Measurements from ENCODE around the gene CNTNAP5. TPM values are rescaled to one million over a fixed set of nuclear protein-coding genes. Genes with fewer than 3 reads are reported as not detected.

CNTNAP5 gene
- total RNA-seq, 1 donor from 2014 or later = not detected

DNA sequence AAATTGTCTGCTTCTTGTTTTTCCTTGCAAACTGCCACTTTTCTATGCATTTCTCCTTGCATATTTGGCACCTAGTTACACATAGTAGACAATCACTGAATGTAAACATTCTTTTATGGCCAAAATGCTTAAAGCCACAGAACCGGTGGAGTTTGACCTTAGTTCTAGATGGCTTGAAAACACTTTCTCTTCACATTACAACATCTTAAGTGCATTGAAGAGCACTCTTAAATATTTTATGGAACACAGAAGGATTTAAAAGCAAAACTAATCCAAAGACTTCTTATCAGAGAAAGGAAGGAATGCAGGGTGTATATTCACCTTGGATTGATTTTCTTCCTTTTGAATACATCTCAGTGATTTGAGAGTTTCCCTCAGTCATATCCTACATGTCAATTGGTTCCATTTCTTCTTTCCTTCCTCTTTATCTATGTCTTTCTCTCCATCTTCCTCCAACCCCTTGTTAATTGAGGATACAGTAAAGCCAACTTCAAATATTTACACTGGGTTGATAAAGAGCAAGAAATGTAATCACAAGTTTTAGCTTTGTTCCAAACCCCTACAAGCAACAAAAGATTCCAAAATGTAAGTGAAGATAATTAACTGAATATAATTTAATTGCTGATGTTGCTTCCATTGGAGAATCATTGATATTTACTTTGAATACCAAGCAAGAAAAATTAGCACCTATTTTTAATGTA lies 548.0 kb downstream of the CNTNAP5 start:
- H3K4me3 Mint-ChIP-seq (ENCODE audit: low read depth) = no peak overlapping the region

DNA sequence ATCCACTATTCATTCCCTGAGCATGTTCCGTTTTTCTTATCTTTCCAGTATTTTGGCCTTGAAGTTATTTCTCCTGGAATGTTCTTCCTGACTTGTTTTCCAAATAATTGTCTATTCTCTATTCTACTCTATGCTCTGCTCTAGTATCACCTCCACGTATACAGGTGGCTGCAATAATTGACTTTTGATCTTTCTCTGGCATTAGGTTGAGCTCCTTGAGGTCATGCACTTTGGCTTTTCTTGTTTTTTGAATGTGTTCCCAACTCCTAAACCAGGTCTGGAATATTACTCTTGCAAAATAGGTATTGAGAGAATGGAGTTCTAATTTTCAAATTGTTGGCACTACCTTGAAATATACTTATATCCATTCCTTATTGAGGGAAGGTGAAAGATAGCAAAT lies 550.4 kb downstream of the CNTNAP5 start:
- no peak for DNase-seq (ENCODE audit: low spot score)
- H3K4me3 Mint-ChIP-seq (ENCODE audit: low read depth) = no peak overlapping the region
- no peaks in the 10 kb centered on the region for H3K36me3 Mint-ChIP-seq (ENCODE audit: low read depth)
- peaks cover 16% of the 10 kb centered on the region for H3K9me3 Mint-ChIP-seq
- intact Hi-C loops (cut with micrococcal nuclease) = no loop called here
- no peaks in the 10 kb centered on the region for H3K4me1 Mint-ChIP-seq (ENCODE audit: low read depth)
- no peaks in the 10 kb centered on the region for H3K27me3 Mint-ChIP-seq (ENCODE audit: low read depth)
- H3K27ac Mint-ChIP-seq = no peak overlapping the region

More for the DNA sequence above, 548.0 kb downstream of the CNTNAP5 start:
- H3K9me3 Mint-ChIP-seq = peaks cover 9% of the 10 kb centered on the region
- no peak overlapping the region for H3K27ac Mint-ChIP-seq
- H3K4me1 Mint-ChIP-seq (ENCODE audit: low read depth) = no peaks in the 10 kb centered on the region
- no peaks in the 10 kb centered on the region for H3K36me3 Mint-ChIP-seq (ENCODE audit: low read depth)
- intact Hi-C loops (cut with micrococcal nuclease) = no loop called here
- no peak for DNase-seq (ENCODE audit: low spot score)
- H3K27me3 Mint-ChIP-seq (ENCODE audit: low read depth) = no peaks in the 10 kb centered on the region

DNA sequence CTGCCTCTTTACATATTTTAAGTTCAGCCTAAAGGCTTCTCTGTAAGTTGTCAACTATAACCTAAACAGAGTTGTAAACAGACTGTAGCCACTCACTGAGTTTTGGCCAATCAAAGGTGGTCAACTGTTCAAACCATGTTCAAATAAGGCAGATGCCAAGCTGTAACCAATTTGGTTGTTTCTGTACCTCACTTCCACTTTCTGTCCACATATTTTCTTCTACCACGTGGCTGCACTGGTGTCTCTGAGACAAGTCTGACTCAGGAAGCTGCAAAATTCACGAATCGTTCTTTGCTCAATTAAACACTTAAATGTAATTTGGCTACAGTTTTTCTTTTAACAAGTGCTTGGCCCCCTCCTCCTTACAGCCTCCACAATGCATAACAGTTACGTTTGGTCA lies 555.2 kb downstream of the CNTNAP5 start:
- H3K4me3 Mint-ChIP-seq (ENCODE audit: low read depth) = no peak overlapping the region
- H3K4me1 Mint-ChIP-seq (ENCODE audit: low read depth) = no peaks in the 10 kb centered on the region
- no peak for DNase-seq (ENCODE audit: low spot score)
- no peaks in the 10 kb centered on the region for H3K36me3 Mint-ChIP-seq (ENCODE audit: low read depth)
- intact Hi-C loops (cut with micrococcal nuclease) = no loop called here
- no peak overlapping the region for H3K27ac Mint-ChIP-seq
- H3K27me3 Mint-ChIP-seq (ENCODE audit: low read depth) = no peaks in the 10 kb centered on the region
- peaks cover 18% of the 10 kb centered on the region for H3K9me3 Mint-ChIP-seq

DNA sequence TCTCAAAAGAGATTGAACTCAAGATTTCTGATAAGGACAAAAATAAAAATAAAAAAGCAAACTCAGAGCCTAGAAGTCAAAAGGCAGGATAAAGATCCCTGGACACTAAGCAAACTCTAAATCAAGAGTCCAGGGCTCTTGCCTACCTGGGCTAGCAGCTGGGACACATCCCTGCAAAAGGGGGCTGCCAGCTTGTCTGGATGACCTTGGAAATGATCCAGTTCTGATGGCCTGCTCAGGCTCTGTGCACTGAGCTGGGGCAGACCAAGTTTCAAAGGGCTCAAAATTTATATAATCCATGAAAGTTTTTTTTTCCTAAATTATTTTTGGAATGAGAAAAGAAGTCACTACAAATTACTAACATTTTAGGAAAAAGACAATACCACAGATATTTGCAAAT lies 557.3 kb downstream of the CNTNAP5 start:
- Mint-ChIP-seq H3K27me3 (ENCODE audit: low read depth) (no peaks in the 10 kb centered on the region), H3K4me3 (ENCODE audit: low read depth) (no peak overlapping the region), H3K36me3 (ENCODE audit: low read depth) (no peaks in the 10 kb centered on the region), H3K9me3 (peaks cover 21% of the 10 kb centered on the region), H3K27ac (no peak overlapping the region), H3K4me1 (ENCODE audit: low read depth) (no peaks in the 10 kb centered on the region)
- no peak for DNase-seq (ENCODE audit: low spot score)
- intact Hi-C loops (cut with micrococcal nuclease) = no loop called here

DNA sequence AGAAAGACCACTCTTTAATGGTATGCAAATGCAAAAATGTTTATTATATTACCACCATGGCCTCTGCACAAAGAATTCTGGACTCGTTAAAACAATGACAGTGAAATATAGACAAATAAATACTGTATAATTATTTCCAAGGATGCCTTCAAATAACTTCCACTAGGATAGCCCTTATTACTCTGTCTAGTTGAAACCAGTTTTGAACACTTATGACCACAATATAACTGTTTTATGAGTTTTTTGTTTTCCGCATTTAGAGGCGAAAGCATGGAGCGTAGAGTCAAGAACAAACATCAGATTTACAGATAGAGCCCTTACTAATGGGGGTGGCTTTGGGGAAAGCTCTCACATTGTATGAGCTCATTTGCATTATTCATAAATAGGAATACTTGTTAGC lies 559.5 kb downstream of the CNTNAP5 start:
- no peaks in the 10 kb centered on the region for H3K27me3 Mint-ChIP-seq (ENCODE audit: low read depth)
- no peak overlapping the region for H3K4me3 Mint-ChIP-seq (ENCODE audit: low read depth)
- no peaks in the 10 kb centered on the region for H3K36me3 Mint-ChIP-seq (ENCODE audit: low read depth)
- H3K9me3 Mint-ChIP-seq = peaks cover 18% of the 10 kb centered on the region
- no peak overlapping the region for H3K27ac Mint-ChIP-seq
- no peaks in the 10 kb centered on the region for H3K4me1 Mint-ChIP-seq (ENCODE audit: low read depth)
- no peak for DNase-seq (ENCODE audit: low spot score)
- intact Hi-C loops (cut with micrococcal nuclease) = no loop called here

DNA sequence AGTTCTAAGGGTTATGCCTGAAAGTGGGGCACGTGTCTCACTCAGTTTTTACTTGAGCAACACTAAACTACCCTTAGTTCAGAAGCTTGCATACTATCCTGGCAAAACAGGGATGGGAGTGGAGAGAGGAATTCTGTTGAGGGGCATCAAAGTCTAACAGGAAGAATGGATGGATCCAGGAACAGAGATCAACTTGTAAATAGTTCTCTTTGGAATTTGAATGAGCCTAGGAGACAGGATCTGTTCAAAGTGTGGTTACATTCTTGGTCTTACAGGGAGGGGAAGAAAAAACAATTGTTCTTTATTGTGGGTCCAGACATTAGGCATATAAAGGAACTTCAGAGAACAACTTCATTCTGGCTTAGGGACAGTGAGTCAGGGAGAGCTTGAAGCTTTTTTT lies 560.2 kb downstream of the CNTNAP5 start:
- peaks cover 18% of the 10 kb centered on the region for H3K9me3 Mint-ChIP-seq
- no peaks in the 10 kb centered on the region for H3K4me1 Mint-ChIP-seq (ENCODE audit: low read depth)
- H3K27ac Mint-ChIP-seq = no peak overlapping the region
- H3K4me3 Mint-ChIP-seq (ENCODE audit: low read depth) = no peak overlapping the region
- DNase-seq (ENCODE audit: low spot score) = no peak
- intact Hi-C loops (cut with micrococcal nuclease) = no loop called here
- no peaks in the 10 kb centered on the region for H3K36me3 Mint-ChIP-seq (ENCODE audit: low read depth)
- no peaks in the 10 kb centered on the region for H3K27me3 Mint-ChIP-seq (ENCODE audit: low read depth)

DNA sequence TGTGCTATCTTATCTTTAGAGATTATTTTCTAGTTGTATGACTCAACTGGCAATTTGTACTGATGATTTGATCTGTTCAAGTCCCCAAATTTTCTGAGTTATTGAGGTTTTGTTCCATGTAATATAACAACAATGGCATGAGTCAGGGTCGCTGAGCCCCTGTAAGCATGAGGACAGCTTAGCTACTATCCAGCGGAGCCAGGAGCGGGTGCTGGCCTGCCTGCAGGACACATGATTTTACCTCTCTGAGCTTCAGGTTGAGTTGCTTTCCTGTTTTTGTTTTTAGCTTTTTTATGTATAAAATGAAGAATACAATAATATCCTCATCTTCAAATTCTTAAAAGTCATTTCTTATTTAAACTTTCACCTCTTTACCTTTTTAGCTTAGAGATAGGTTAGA lies 561.1 kb downstream of the CNTNAP5 start:
- Mint-ChIP-seq H3K9me3 (peaks cover 18% of the 10 kb centered on the region), H3K27ac (no peak overlapping the region), H3K4me3 (ENCODE audit: low read depth) (no peak overlapping the region), H3K4me1 (ENCODE audit: low read depth) (no peaks in the 10 kb centered on the region), H3K36me3 (ENCODE audit: low read depth) (no peaks in the 10 kb centered on the region), H3K27me3 (ENCODE audit: low read depth) (no peaks in the 10 kb centered on the region)
- no peak for DNase-seq (ENCODE audit: low spot score)
- intact Hi-C loops (cut with micrococcal nuclease) = no loop called here

DNA sequence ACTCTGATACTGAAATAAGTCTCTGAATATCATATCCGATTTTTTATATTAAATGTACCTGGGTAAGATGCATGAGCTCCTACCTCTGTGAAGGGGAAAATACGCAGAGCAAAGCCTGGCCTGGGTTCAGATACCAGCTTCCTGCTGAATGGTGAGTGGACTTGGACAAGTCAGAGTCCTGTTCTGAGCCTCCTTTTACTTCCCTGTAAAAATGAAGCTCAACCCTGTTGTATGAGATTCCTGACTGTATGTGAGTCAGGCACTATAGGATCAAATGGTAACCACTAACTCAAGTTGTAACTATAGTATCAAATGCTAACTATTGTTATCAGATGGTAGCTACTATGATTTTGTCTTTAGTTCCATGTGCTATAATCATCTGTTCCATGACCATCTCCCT lies 561.7 kb downstream of the CNTNAP5 start:
- H3K27ac Mint-ChIP-seq = no peak overlapping the region
- no peaks in the 10 kb centered on the region for H3K27me3 Mint-ChIP-seq (ENCODE audit: low read depth)
- H3K9me3 Mint-ChIP-seq = peaks cover 22% of the 10 kb centered on the region
- no peaks in the 10 kb centered on the region for H3K36me3 Mint-ChIP-seq (ENCODE audit: low read depth)
- no peak for DNase-seq (ENCODE audit: low spot score)
- no peaks in the 10 kb centered on the region for H3K4me1 Mint-ChIP-seq (ENCODE audit: low read depth)
- H3K4me3 Mint-ChIP-seq (ENCODE audit: low read depth) = no peak overlapping the region
- intact Hi-C loops (cut with micrococcal nuclease) = no loop called here

DNA sequence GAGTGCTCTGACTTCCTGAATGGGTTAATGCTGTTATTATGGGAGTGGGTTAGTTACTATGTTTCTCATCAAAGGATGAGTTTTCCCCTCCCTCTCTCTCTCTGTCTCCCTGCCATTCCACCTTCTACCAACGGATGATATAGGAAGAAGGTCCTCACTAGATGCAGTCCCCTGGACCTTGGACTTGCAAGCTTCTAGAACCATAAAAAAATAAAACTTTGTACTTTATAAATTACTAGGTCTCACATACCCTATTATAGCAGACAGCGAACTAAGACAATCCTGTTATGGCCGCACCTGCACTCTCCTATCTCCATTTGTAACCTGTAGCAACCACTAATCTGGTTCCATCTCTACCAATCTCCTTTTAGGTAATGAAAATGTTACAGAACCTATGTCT lies 564.9 kb downstream of the CNTNAP5 start:
- Mint-ChIP-seq H3K36me3 (ENCODE audit: low read depth) (no peaks in the 10 kb centered on the region), H3K4me3 (ENCODE audit: low read depth) (no peak overlapping the region), H3K27ac (no peak overlapping the region), H3K4me1 (ENCODE audit: low read depth) (no peaks in the 10 kb centered on the region), H3K27me3 (ENCODE audit: low read depth) (no peaks in the 10 kb centered on the region), H3K9me3 (peaks cover 25% of the 10 kb centered on the region)
- intact Hi-C loops (cut with micrococcal nuclease) = no loop called here
- DNase-seq (ENCODE audit: low spot score) = no peak

DNA sequence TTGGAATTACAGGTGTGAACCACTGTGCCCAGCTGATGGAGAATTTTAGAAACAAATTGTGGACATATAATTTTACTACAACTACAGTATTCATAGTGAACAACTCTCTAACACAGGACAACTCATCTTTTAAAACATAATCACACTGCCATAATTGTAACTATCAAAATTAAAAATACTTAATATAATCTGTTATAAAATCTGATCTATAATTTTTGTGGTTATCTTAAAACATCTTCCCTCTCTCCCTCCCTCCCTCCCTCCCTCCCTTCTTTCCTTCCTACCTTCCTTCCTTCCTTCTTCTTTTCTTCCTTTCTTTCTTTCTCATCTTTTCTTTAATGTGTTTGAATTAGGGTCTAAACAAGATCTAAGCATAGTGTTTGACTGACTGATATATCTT lies 577.7 kb downstream of the CNTNAP5 start:
- no peak overlapping the region for H3K27ac Mint-ChIP-seq
- no peaks in the 10 kb centered on the region for H3K4me1 Mint-ChIP-seq (ENCODE audit: low read depth)
- intact Hi-C loops (cut with micrococcal nuclease) = no loop called here

DNA sequence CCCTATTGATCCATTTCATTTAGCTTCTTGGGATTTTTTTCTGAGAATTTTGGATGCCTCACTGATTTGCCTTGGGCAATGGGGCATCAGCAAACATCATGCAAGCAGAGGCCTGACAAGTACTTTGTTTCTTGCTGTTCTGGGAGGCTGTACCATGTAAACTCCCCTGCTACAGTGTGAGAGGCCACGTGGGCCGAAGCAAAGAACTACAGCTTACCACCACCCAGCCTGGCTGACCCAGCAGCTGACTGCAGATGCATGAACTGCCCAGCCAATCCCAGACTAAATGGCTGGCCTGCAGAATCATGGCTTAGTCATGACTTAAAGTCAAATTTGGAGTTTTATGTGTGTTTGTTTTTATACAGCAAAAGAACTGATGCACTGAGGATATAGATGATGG lies 579.9 kb downstream of the CNTNAP5 start:
- intact Hi-C loops (cut with micrococcal nuclease) = no loop called here
- Mint-ChIP-seq H3K4me3 (ENCODE audit: low read depth) (no peak overlapping the region), H3K4me1 (ENCODE audit: low read depth) (no peaks in the 10 kb centered on the region), H3K27ac (no peak overlapping the region), H3K27me3 (ENCODE audit: low read depth) (no peaks in the 10 kb centered on the region), H3K36me3 (ENCODE audit: low read depth) (no peaks in the 10 kb centered on the region), H3K9me3 (peaks cover 23% of the 10 kb centered on the region)
- DNase-seq (ENCODE audit: low spot score) = no peak

More for the DNA sequence above, 577.7 kb downstream of the CNTNAP5 start:
- peaks cover 32% of the 10 kb centered on the region for H3K9me3 Mint-ChIP-seq
- no peak overlapping the region for H3K4me3 Mint-ChIP-seq (ENCODE audit: low read depth)
- no peaks in the 10 kb centered on the region for H3K36me3 Mint-ChIP-seq (ENCODE audit: low read depth)
- no peaks in the 10 kb centered on the region for H3K27me3 Mint-ChIP-seq (ENCODE audit: low read depth)
- no peak for DNase-seq (ENCODE audit: low spot score)

DNA sequence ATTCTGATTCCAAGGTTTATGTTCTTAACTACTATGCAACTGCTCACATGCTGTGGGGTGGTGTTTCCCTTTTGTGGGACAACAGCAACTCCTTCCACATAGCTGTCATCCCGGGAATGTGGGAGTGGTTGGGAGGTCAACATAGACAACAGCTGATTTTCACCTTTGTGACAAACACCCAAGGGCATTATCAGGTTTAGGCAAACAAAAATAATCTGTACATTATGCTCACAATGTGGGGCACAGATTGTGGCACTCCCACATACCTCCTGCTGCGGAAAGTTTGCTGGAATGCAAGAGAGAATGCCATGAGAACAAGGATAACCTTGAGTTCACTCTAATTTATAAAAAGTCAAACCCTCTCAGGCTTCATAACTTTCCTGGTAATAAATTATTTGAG lies 582.6 kb downstream of the CNTNAP5 start:
- Mint-ChIP-seq H3K4me1 (ENCODE audit: low read depth) (no peaks in the 10 kb centered on the region), H3K27me3 (ENCODE audit: low read depth) (no peaks in the 10 kb centered on the region), H3K4me3 (ENCODE audit: low read depth) (no peak overlapping the region), H3K36me3 (ENCODE audit: low read depth) (no peaks in the 10 kb centered on the region), H3K9me3 (peaks cover 24% of the 10 kb centered on the region), H3K27ac (no peak overlapping the region)
- DNase-seq (ENCODE audit: low spot score) = no peak
- intact Hi-C loops (cut with micrococcal nuclease) = no loop called here

DNA sequence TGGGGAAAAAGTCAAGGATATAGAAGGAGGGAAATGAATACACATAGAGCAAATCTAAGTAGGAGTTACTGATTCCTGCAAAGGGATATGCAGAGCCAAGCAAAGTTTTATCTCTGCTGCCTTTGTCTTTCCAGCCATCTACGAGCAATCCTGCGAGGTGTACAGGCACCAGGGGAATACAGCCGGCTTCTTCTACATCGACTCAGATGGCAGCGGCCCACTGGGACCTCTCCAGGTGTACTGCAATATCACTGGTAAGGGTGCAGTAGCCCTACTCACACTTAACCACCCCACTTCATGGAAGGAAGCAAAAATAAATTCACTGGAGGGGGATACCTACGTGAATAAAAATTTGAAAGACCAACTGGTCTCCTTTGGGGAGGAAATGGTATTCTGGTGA lies 584.6 kb downstream of the CNTNAP5 start:
- H3K36me3 Mint-ChIP-seq (ENCODE audit: low read depth) = no peaks in the 10 kb centered on the region
- no peak for DNase-seq (ENCODE audit: low spot score)
- no peak overlapping the region for H3K27ac Mint-ChIP-seq
- H3K9me3 Mint-ChIP-seq = peaks cover 14% of the 10 kb centered on the region
- no peaks in the 10 kb centered on the region for H3K27me3 Mint-ChIP-seq (ENCODE audit: low read depth)
- intact Hi-C loops (cut with micrococcal nuclease) = no loop called here
- H3K4me3 Mint-ChIP-seq (ENCODE audit: low read depth) = no peak overlapping the region
- H3K4me1 Mint-ChIP-seq (ENCODE audit: low read depth) = no peaks in the 10 kb centered on the region

DNA sequence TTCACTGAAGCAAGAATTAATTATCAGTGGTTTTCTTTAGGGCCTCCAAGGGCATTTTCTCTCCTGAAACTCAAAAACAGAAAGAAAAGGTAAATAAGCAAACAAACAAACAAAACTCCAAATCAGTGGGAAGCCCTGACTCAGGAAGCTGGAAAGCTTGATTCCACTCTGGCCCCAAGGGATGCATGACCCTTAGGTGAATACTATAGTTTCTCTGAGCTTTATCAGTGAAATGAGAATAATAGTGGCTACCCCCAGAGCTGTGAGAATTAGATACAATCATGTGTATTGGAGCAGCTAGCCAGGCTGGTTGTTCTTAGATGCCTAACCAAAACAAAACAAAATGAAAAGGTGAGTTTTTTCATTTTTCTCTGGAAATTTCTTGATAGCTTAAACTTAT lies 585.1 kb downstream of the CNTNAP5 start:
- H3K4me3 Mint-ChIP-seq (ENCODE audit: low read depth) = no peak overlapping the region
- peaks cover 9% of the 10 kb centered on the region for H3K9me3 Mint-ChIP-seq
- H3K4me1 Mint-ChIP-seq (ENCODE audit: low read depth) = no peaks in the 10 kb centered on the region
- H3K36me3 Mint-ChIP-seq (ENCODE audit: low read depth) = no peaks in the 10 kb centered on the region
- H3K27me3 Mint-ChIP-seq (ENCODE audit: low read depth) = no peaks in the 10 kb centered on the region
- intact Hi-C loops (cut with micrococcal nuclease) = no loop called here
- DNase-seq (ENCODE audit: low spot score) = no peak
- no peak overlapping the region for H3K27ac Mint-ChIP-seq
